ENCODE results near the gene DARS1.

The DARS1 gene

DNA sequence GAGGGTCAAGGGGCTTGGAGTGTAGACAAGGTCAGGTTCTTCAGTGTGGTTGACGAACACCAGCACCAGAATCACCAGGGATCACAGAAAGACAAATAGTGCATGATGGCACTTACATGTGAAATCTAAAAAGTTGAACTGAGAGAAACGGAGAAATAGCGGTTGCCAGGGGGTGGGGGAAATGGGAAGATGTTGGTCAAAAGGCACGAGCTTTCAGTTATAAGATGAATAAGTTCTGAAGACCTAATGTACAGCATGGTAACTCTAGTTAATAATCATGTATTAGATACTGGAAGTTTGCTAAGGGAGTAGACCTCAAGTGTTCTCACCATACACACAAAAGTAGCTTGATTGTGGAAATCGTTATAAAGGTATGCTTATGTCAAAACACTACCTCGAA, 43.7 kb upstream of the DARS1 start:
- in situ Hi-C loops (cut with MboI; ENCODE audit: low pct_unique_long_range_greater_than_20kb, low sequenced_read_pairs, unreplicated experiment) = no loop called here
- TF ChIP-seq CTCF (IDR thresholded peaks at IDR 0.05; ENCODE audit: extremely low read depth, insufficient read depth, missing control alignments) = no peak
- no peak for DNase-seq (ENCODE audit: low spot score)

- TF ChIP-seq CTCF (IDR thresholded peaks at IDR 0.05; ENCODE audit: extremely low read depth, insufficient read depth, missing control alignments) = no peak
- DNase-seq (ENCODE audit: low spot score) = no peak
- in situ Hi-C loops (cut with MboI; ENCODE audit: low pct_unique_long_range_greater_than_20kb, low sequenced_read_pairs, unreplicated experiment) = no loop called here
Observed at GRCh38 chr2:136028001-136028400, 42.6 kb upstream of the DARS1 start.

DNA sequence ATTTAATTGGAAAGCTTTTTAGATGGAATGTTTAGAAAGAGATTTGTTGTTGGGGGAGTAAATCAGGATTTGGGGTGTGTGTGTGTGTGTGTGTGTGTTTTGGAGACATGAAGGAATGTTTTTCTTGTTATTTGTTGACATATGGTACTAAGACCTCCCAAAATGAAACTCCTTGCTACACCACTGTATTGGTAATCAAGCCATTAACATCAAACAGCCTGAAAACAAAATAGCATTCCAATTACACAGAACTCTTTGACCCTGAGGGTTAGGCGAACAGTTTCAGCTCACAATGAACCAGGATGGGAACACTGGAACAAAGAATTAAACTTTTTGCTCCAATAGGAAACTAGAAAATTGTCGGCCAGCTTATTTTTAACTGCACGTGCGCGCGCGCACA, 41.7 kb upstream of the DARS1 start:
- no peak for DNase-seq (ENCODE audit: low spot score)
- TF ChIP-seq CTCF (IDR thresholded peaks at IDR 0.05; ENCODE audit: extremely low read depth, insufficient read depth, missing control alignments) = no peak
- in situ Hi-C loops (cut with MboI; ENCODE audit: low pct_unique_long_range_greater_than_20kb, low sequenced_read_pairs, unreplicated experiment) = no loop called here

DNA sequence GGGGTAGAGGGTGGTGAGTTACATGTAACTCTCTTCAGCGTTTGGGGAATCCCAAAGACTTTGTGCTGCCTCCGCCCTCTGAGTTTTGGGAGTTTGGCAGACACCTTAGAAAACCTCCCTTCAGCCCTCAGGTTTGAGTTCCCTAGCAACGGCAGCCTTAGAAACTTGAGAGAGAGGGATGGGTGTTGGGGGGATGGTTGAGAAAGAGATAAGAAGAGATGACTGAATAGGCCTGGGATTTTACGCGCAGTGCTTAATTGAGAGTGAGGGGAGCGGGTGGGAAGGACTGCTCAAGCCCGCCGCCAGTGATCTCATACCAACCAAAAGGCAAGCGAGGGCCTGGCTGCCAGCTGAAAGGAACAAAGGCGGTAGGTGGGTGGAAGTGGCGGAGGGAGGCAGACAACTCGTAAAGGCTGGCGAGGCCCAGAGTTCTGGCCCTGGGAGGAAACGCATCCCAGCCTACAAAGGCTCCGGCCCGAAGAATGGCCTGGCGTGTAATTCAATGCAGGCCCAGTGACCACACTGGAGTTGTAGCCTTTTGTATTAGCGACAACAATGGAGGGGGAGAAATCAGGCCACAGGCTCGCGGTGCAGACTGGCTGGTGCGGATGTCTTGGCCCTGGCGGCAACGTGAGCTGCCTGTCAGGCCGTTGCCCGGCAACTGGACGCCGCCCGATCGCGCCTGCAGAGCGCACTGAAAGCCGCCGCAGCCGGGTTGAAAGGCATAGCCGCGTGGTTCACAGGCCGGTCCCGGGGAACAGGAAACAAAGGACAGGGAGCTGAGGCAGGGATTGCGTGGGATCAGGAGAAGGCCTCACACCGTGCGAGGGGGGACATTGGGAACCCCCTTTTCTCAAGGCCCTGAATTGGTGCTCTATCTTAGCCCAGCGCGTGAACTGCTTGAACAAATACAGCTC, 39.9 kb upstream of the DARS1 start:
- TF ChIP-seq CTCF (IDR thresholded peaks at IDR 0.05; ENCODE audit: extremely low read depth, insufficient read depth, missing control alignments) = no peak
- in situ Hi-C loops (cut with MboI; ENCODE audit: low pct_unique_long_range_greater_than_20kb, low sequenced_read_pairs, unreplicated experiment) = no loop called here
- peak; percentile 45 for DNase-seq (ENCODE audit: low spot score)

GRCh38 chr2:136024616-136025015, 39.2 kb upstream of the DARS1 start:
- no peak for DNase-seq (ENCODE audit: low spot score)
- in situ Hi-C loops (cut with MboI; ENCODE audit: low pct_unique_long_range_greater_than_20kb, low sequenced_read_pairs, unreplicated experiment) = no loop called here
- TF ChIP-seq CTCF (IDR thresholded peaks at IDR 0.05; ENCODE audit: extremely low read depth, insufficient read depth, missing control alignments) = no peak

DNA sequence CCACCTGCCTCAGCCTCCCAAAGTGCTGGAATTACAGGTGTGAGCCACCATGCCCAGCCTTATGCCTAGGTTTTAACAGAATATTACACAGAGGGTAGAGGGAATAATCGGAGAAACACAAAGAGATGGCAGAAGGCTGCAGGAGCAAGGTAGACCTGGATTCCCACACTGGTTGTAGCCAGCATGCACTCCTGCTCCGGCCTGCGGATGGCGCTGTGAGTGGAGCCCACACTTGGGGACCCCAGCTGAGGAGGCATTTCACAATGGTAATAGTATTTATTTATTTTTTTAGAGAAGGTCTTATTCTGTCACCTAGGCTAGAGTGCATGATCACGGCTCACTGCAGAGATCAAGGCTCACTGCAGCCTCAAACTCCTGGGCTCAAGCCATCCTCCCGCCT, 38.8 kb upstream of the DARS1 start:
- no peak for TF ChIP-seq CTCF (IDR thresholded peaks at IDR 0.05; ENCODE audit: extremely low read depth, insufficient read depth, missing control alignments)
- in situ Hi-C loops (cut with MboI; ENCODE audit: low pct_unique_long_range_greater_than_20kb, low sequenced_read_pairs, unreplicated experiment) = no loop called here
- DNase-seq (ENCODE audit: low spot score) = no peak
